Transverse colon (tissue), 4 donors: Measurements from ENCODE around the gene TSACC. TPM values are rescaled to one million over a fixed set of nuclear protein-coding genes. Genes with fewer than 3 reads are reported as not detected.

Experiments used
- DNase-seq: peaks from one replicate; pipeline ENCODE4 v3.0.0-alpha.2; 2019
- H3K27ac ChIP-seq, 4 donors: fragments of 200-600 bp; sonication (generic); 2 replicates each; pipeline ENCODE4 v1.5.1; 2016 to 2018; ENCODE audit warnings: inconsistent platforms in 4 of 4
- H3K27me3 ChIP-seq: fragments of 200-600 bp; sonication (generic); 2 replicates; pipeline ENCODE4 v1.5.1; 2017; ENCODE audit warnings: inconsistent platforms
- H3K36me3 ChIP-seq, 4 donors: fragments of 200-600 bp; sonication (generic); 2 replicates each; pipeline ENCODE4 v1.5.1; 2017 to 2019; ENCODE audit warnings: inconsistent platforms in 4 of 4
- H3K4me1 ChIP-seq, 4 donors: fragments of 200-600 bp; sonication (generic); 2 replicates each; pipeline ENCODE4 v1.5.1; 2017 to 2020; ENCODE audit warnings: inconsistent platforms in 4 of 4
- H3K4me3 ChIP-seq, 4 donors: fragments of 200-600 bp; sonication (generic); 1 replicate in 1 of 4; 2 replicates in 3 of 4; pipeline versions ENCODE4 v1.5.1 to v1.6.1; 2017 to 2019; ENCODE audit warnings: inconsistent platforms in 4 of 4
- H3K9me3 ChIP-seq, 2 donors: fragments of 200-600 bp; sonication (generic); 2 replicates each; pipeline ENCODE4 v1.5.1; 2017 to 2019; ENCODE audit warnings: inconsistent platforms in 2 of 2
- EP300 ChIP-seq: sonication (generic); formaldehyde crosslinking; IDR thresholded peaks from one replicate; pipeline ENCODE4 v1.6.1; 2017; ENCODE audit warnings: antibody characterized with exemption, low read depth
- POLR2A ChIP-seq: fragments of 450-650 bp; IDR thresholded peaks from one replicate; pipeline ENCODE4 v1.6.1; 2016; ENCODE audit warnings: antibody characterized with exemption, mild to moderate bottlenecking, moderate library complexity
- POLR2AphosphoS5 ChIP-seq, 3 donors: sonication (generic); formaldehyde crosslinking; IDR thresholded peaks; one replicate each; pipeline ENCODE4 v1.6.1; 2016; ENCODE audit warnings: antibody characterized with exemption in 3 of 3
- WGBS, 2 donors: methylation state at CpG; one replicate each; pipeline ENCODE4 v1.1.5; 2018; ENCODE audit warnings: low coverage in 1 of 2; 5-methylcytosine and 5-hydroxymethylcytosine counted together
- in situ Hi-C, 4 donors: fragments of 200-750 bp; cut with MboI; loops; one replicate each; pipeline versions ENCODE4 v1.15.0 to v1.15.1; 2017; ENCODE audit warnings: low sequenced_read_pairs in 3 of 4, low pct_ligation_motif_present in 1 of 4, low pct_unique_long_range_greater_than_20kb in 1 of 4
- intact Hi-C: fragments of 100-400 bp; cut with DNase I; formaldehyde crosslinking; loops from one replicate; pipeline ENCODE4 v1.15.1; 2023; ENCODE audit warnings: low total_unique reads
- total RNA-seq, 4 donors: library from RNA; depleted of rRNA; stranded (reverse); fragments of >200 nt; gene quantifications; one replicate each; pipeline ENCODE4 v1.1.0, GENCODE V29; 2016
- TF ChIP-seq, protein P1 (sequence below), 5 experiments: fragments of 200-600 bp in 3 of 5; fragments of 450-650 bp in 2 of 5; sonication (generic) in 3 of 5; IDR thresholded peaks; 1 replicate in 2 of 5; 2 replicates in 3 of 5; pipeline ENCODE4 v1.5.1; 2016 to 2017; ENCODE audit warnings: antibody characterized with exemption in 5 of 5, inconsistent platforms in 3 of 5, mild to moderate bottlenecking in 2 of 5, moderate library complexity in 1 of 5

The TSACC gene
- total RNA-seq, 4 donors from 2014 or later, result not detected

DNA sequence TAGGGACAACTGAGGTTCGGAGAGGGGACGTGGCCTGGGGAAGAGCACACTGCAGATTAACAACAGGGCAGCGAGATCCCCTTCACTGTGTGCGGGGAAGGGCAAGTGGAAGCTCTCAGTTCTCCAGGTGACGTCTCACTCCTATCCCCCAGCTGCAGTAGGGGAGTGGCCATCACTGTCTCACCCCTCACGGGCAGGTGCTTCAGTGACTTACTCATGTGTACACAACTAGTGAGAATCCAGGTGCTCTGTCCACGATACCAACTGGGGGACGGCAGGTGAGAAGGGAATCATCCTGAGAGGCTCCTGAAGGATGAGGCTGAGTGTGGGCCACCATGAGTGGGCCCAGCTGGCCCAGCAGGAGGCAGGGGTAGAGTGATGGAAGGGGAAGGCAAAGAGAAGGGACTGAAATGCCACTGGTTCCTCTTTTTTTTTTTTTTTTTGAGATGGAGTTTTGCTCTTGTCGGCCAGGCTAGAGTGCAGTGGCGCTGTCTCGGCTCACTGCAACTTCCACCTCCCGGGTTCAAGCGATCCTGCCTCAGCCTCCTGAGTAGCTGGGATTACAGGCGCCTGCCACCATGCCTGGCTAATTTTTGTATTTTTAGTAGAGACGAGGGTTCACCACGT is 56.6 kb downstream of the TSACC start:
- no peak for DNase-seq
- Histone ChIP-seq H3K27me3 (peaks cover 31% of the 10 kb centered on the region), H3K4me1 (no peaks in the 10 kb centered on the region), H3K9me3 (no peaks in the 10 kb centered on the region), H3K4me3 (no peak overlapping the region), H3K36me3 (no peaks in the 10 kb centered on the region), H3K27ac (no peak overlapping the region)
- WGBS, 2 donors, result 73 to 90% methylated on average over 2 to 16 of the region's 16 CpGs
- TF ChIP-seq, protein P1, sequence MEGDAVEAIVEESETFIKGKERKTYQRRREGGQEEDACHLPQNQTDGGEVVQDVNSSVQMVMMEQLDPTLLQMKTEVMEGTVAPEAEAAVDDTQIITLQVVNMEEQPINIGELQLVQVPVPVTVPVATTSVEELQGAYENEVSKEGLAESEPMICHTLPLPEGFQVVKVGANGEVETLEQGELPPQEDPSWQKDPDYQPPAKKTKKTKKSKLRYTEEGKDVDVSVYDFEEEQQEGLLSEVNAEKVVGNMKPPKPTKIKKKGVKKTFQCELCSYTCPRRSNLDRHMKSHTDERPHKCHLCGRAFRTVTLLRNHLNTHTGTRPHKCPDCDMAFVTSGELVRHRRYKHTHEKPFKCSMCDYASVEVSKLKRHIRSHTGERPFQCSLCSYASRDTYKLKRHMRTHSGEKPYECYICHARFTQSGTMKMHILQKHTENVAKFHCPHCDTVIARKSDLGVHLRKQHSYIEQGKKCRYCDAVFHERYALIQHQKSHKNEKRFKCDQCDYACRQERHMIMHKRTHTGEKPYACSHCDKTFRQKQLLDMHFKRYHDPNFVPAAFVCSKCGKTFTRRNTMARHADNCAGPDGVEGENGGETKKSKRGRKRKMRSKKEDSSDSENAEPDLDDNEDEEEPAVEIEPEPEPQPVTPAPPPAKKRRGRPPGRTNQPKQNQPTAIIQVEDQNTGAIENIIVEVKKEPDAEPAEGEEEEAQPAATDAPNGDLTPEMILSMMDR (IDR thresholded peaks at IDR 0.05), result no peak
- TF ChIP-seq POLR2A (no peak), EP300 (no peak), POLR2AphosphoS5 (IDR thresholded peaks at IDR 0.05) (no peak)
- intact Hi-C loops, result loop anchor here (10.0 kb wide), 1 partner anchor 220 kb away; the partner anchor contains the start of gene HAPLN2
- in situ Hi-C loops, result loop anchor here in 1 of 4 donors (25.0 kb wide), 1 partner anchor 217 kb away; the partner anchor contains the start of genes GPATCH4 and HAPLN2

Other genes starting within 250 kb of the TSACC start
- gene LMNA, start 223.8 kb upstream of the TSACC start, total RNA-seq, result 100 to 1,000 TPM; 300 to 999 (median 324) TPM
- gene SEMA4A, start 184.9 kb upstream of the TSACC start, total RNA-seq, result 1 to 10 TPM in 3 of 4 donors, not detected in 1; 2.6 to 6.0 (median 4.8) TPM
- 10 to 100 TPM in 3 of 4 donors, 1 to 10 TPM in 1; 9.6 to 19.9 (median 18.9) TPM for gene SLC25A44, start 144.4 kb upstream of the TSACC start, total RNA-seq
- gene PMF1, start 125.5 kb upstream of the TSACC start, total RNA-seq, result 10 to 100 TPM; 29.9 to 67.3 (median 52.3) TPM
- 1 to 10 TPM in 2 of 4 donors, not detected in 2; 1.6 to 2.1 TPM for gene BGLAP, start 96.3 kb upstream of the TSACC start, total RNA-seq
- gene PAQR6, start 90.5 kb upstream of the TSACC start, total RNA-seq, result 1 to 10 TPM in 2 of 4 donors, not detected in 2; 1.7 to 3.1 TPM
- gene SMG5, start 55.7 kb upstream of the TSACC start, total RNA-seq, result 100 to 1,000 TPM in 2 of 4 donors, 10 to 100 TPM in 2; 72.1 to 134 (median 102) TPM
- gene TMEM79, start 54.2 kb upstream of the TSACC start, total RNA-seq, result 10 to 100 TPM in 1 of 4 donors, 1 to 10 TPM in 3; 2.0 to 13.1 (median 3.9) TPM
- gene GLMP, start 42.8 kb upstream of the TSACC start, total RNA-seq, result 10 to 100 TPM in 3 of 4 donors, 1 to 10 TPM in 1; 4.0 to 65.9 (median 38.2) TPM
- not detected for gene VHLL, start 39.2 kb upstream of the TSACC start, total RNA-seq
- gene CCT3, start 234 bp upstream of the TSACC start, total RNA-seq, result 100 to 1,000 TPM in 2 of 4 donors, 10 to 100 TPM in 2; 55.1 to 145 (median 90.7) TPM
- not detected for gene RHBG, start 30.7 kb downstream of the TSACC start, total RNA-seq
- 100 to 1,000 TPM in 1 of 4 donors, 10 to 100 TPM in 3; 26.1 to 200 (median 85.7) TPM for gene MEF2D, start 162.2 kb downstream of the TSACC start, total RNA-seq
- gene IQGAP3, start 234.0 kb downstream of the TSACC start, total RNA-seq, result 1 to 10 TPM; 1.7 to 9.4 (median 2.9) TPM
- not detected for gene TTC24, start 241.2 kb downstream of the TSACC start, total RNA-seq